ENCODE measurements around the gene PSAPL1.

DNA sequence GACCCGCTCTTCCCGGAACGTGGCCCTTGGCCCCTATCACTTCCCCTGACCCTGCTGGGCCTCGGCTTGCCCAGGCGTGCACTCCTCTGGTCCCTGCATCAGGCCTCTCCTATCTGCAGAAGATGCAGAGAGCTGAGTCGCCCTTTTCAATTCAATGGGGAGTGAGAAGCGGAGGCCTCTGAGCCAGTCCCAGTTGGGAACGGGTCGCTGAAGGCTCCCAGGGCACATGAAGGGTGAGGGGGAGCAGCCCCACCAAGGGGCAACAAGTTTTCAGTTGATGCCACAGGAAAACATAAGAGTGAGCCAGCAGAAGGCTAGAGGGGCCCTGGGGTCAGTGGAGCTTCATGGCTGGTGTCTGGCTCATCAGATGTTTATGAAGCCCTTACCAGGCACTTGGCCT lies 17.1 kb downstream of the PSAPL1 start:
- TF ChIP-seq RAD21 (conservative IDR thresholded peaks at IDR 0.05) (no peak), EZH2 (IDR thresholded peaks at IDR 0.05; ENCODE audit: borderline replicate concordance, insufficient read depth, low read length, poor library complexity, severe bottlenecking) (no peak), POLR2AphosphoS5 (IDR thresholded peaks at IDR 0.05) (no peak), SMC3 (conservative IDR thresholded peaks at IDR 0.05; ENCODE audit: poor library complexity) (no peak), MXI1 (conservative IDR thresholded peaks at IDR 0.05; ENCODE audit: poor library complexity, severe bottlenecking) (no peak), EP300 (conservative IDR thresholded peaks at IDR 0.05; ENCODE audit: poor library complexity, severe bottlenecking) (no peak), TAF1 (IDR thresholded peaks at IDR 0.05; ENCODE audit: low read depth) (no peak)
- TF ChIP-seq, protein P1, sequence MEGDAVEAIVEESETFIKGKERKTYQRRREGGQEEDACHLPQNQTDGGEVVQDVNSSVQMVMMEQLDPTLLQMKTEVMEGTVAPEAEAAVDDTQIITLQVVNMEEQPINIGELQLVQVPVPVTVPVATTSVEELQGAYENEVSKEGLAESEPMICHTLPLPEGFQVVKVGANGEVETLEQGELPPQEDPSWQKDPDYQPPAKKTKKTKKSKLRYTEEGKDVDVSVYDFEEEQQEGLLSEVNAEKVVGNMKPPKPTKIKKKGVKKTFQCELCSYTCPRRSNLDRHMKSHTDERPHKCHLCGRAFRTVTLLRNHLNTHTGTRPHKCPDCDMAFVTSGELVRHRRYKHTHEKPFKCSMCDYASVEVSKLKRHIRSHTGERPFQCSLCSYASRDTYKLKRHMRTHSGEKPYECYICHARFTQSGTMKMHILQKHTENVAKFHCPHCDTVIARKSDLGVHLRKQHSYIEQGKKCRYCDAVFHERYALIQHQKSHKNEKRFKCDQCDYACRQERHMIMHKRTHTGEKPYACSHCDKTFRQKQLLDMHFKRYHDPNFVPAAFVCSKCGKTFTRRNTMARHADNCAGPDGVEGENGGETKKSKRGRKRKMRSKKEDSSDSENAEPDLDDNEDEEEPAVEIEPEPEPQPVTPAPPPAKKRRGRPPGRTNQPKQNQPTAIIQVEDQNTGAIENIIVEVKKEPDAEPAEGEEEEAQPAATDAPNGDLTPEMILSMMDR (IDR thresholded peaks at IDR 0.05; ENCODE audit: poor library complexity, severe bottlenecking): no peak
- TF ChIP-seq, protein P2, sequence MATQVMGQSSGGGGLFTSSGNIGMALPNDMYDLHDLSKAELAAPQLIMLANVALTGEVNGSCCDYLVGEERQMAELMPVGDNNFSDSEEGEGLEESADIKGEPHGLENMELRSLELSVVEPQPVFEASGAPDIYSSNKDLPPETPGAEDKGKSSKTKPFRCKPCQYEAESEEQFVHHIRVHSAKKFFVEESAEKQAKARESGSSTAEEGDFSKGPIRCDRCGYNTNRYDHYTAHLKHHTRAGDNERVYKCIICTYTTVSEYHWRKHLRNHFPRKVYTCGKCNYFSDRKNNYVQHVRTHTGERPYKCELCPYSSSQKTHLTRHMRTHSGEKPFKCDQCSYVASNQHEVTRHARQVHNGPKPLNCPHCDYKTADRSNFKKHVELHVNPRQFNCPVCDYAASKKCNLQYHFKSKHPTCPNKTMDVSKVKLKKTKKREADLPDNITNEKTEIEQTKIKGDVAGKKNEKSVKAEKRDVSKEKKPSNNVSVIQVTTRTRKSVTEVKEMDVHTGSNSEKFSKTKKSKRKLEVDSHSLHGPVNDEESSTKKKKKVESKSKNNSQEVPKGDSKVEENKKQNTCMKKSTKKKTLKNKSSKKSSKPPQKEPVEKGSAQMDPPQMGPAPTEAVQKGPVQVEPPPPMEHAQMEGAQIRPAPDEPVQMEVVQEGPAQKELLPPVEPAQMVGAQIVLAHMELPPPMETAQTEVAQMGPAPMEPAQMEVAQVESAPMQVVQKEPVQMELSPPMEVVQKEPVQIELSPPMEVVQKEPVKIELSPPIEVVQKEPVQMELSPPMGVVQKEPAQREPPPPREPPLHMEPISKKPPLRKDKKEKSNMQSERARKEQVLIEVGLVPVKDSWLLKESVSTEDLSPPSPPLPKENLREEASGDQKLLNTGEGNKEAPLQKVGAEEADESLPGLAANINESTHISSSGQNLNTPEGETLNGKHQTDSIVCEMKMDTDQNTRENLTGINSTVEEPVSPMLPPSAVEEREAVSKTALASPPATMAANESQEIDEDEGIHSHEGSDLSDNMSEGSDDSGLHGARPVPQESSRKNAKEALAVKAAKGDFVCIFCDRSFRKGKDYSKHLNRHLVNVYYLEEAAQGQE (IDR thresholded peaks at IDR 0.05; ENCODE audit: borderline replicate concordance): no peak
